ENCODE data around the gene ZNF445.

ZNF445 gene

GRCh38 chr3:44509393-44509921 is 32.0 kb upstream of the ZNF445 start:
- Histone ChIP-seq H3K9ac (ENCODE audit: low read depth, low read length, poor library complexity, severe bottlenecking) (peak overlapping the region; percentile 94), H4K20me1 (ENCODE audit: insufficient read depth, low read length, poor library complexity, severe bottlenecking) (peaks cover 22% of the 10 kb centered on the region), H3K9me2 (replicated peaks; ENCODE audit: low read depth, low read length) (no peaks in the 10 kb centered on the region), H3K4me2 (ENCODE audit: low read depth, low read length, poor library complexity, severe bottlenecking) (peak overlapping the region; percentile 91), H3K36me3 (ENCODE audit: insufficient read depth, low read length) (no peaks in the 10 kb centered on the region), H2AFZ (ENCODE audit: low read length) (no peak overlapping the region), H3K79me2 (ENCODE audit: insufficient read depth, low read length) (peaks cover 57% of the 10 kb centered on the region), H3F3A (ENCODE audit: low read depth) (no peaks in the 10 kb centered on the region), H3K4me3 (ENCODE audit: low read length, poor library complexity, severe bottlenecking) (peak overlapping the region; percentile 98), H3K27me3 (ENCODE audit: insufficient read depth, low read length, poor library complexity, severe bottlenecking) (no peaks in the 10 kb centered on the region), H3K9me3 (ENCODE audit: insufficient read depth, low read depth, low read length) (0 out of 2 replicates have a peak, but pooled peaks cover 4% of the 10 kb centered on the region), H3K4me1 (ENCODE audit: insufficient read depth, low read length, poor library complexity, severe bottlenecking) (peaks cover 36% of the 10 kb centered on the region)
- TF ChIP-seq, protein P1, sequence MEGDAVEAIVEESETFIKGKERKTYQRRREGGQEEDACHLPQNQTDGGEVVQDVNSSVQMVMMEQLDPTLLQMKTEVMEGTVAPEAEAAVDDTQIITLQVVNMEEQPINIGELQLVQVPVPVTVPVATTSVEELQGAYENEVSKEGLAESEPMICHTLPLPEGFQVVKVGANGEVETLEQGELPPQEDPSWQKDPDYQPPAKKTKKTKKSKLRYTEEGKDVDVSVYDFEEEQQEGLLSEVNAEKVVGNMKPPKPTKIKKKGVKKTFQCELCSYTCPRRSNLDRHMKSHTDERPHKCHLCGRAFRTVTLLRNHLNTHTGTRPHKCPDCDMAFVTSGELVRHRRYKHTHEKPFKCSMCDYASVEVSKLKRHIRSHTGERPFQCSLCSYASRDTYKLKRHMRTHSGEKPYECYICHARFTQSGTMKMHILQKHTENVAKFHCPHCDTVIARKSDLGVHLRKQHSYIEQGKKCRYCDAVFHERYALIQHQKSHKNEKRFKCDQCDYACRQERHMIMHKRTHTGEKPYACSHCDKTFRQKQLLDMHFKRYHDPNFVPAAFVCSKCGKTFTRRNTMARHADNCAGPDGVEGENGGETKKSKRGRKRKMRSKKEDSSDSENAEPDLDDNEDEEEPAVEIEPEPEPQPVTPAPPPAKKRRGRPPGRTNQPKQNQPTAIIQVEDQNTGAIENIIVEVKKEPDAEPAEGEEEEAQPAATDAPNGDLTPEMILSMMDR (conservative IDR thresholded peaks at IDR 0.05; ENCODE audit: low read length): no peak
- no peak for TF ChIP-seq EZH2phosphoT487 (IDR thresholded peaks at IDR 0.05; ENCODE audit: borderline replicate concordance)

DNA sequence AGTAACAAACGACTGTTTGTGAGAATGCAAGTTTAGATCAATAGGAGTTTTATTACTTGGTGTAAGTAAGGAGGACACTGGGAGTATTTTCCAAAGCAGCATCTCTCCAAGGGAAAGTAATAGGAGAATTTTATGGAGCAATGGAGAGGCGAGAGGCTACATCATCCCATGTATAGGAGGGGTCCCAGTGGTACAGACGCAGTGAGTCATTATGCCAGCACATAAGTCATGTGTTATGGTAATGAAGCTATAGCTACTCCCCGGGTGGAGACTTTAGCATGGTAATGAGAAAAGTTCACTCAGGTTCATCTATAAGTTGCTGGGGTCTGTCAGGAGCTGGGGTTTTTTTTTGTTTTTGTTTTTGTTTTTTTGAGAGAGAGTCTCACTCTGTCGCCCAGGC is 29.5 kb upstream of the ZNF445 start:
- H3K9me2 ChIP-seq (replicated peaks; ENCODE audit: low read depth, low read length): no peaks in the 10 kb centered on the region
- H3F3A ChIP-seq (ENCODE audit: low read depth): no peaks in the 10 kb centered on the region
- H3K9me3 ChIP-seq (ENCODE audit: insufficient read depth, low read depth, low read length): 0 out of 2 replicates have a peak, but pooled peaks cover 4% of the 10 kb centered on the region
- peaks cover 22% of the 10 kb centered on the region for H4K20me1 ChIP-seq (ENCODE audit: insufficient read depth, low read length, poor library complexity, severe bottlenecking)
- H2AFZ ChIP-seq (ENCODE audit: low read length): no peak overlapping the region
- no peaks in the 10 kb centered on the region for H3K27me3 ChIP-seq (ENCODE audit: insufficient read depth, low read length, poor library complexity, severe bottlenecking)
- H3K9ac ChIP-seq (ENCODE audit: low read depth, low read length, poor library complexity, severe bottlenecking): no peak overlapping the region
- peaks cover 31% of the 10 kb centered on the region for H3K4me1 ChIP-seq (ENCODE audit: insufficient read depth, low read length, poor library complexity, severe bottlenecking)
- peaks cover 77% of the 10 kb centered on the region for H3K79me2 ChIP-seq (ENCODE audit: insufficient read depth, low read length)
- H3K4me3 ChIP-seq (ENCODE audit: low read length, poor library complexity, severe bottlenecking): no peak overlapping the region
- H3K4me2 ChIP-seq (ENCODE audit: low read depth, low read length, poor library complexity, severe bottlenecking): peak overlapping the region; percentile 91
- TF ChIP-seq, protein P1 (conservative IDR thresholded peaks at IDR 0.05; ENCODE audit: low read length): no peak
- TF ChIP-seq EZH2phosphoT487 (IDR thresholded peaks at IDR 0.05; ENCODE audit: borderline replicate concordance): no peak
- peaks cover 7% of the 10 kb centered on the region; the same call in 1 of the 2 replicates for H3K36me3 ChIP-seq (ENCODE audit: insufficient read depth, low read length)

DNA sequence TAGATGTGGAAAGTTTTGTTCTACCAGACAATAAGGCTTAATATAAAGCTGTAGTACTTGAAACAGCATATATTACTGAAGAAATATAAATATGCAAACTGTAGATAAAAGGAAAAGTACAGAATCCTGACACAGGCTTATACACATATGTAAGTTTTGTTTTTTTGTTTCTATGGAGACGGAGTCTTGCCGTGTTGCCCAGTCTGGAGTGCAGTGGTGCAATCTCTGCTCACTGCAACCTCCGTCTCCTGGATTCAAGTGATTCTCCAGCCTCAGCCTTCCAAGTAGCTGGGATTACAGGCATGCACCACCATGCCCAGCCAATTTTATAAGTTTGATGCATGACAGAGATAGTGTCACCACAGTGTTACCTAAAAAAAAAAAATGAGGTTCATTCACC is 29.1 kb upstream of the ZNF445 start:
- Histone ChIP-seq H3K4me2 (ENCODE audit: low read depth, low read length, poor library complexity, severe bottlenecking) (peak overlapping the region; percentile 91), H4K20me1 (ENCODE audit: insufficient read depth, low read length, poor library complexity, severe bottlenecking) (peaks cover 22% of the 10 kb centered on the region), H3K9me2 (replicated peaks; ENCODE audit: low read depth, low read length) (no peaks in the 10 kb centered on the region), H2AFZ (ENCODE audit: low read length) (no peak overlapping the region), H3K79me2 (ENCODE audit: insufficient read depth, low read length) (peaks cover 81% of the 10 kb centered on the region), H3K36me3 (ENCODE audit: insufficient read depth, low read length) (peaks cover 11% of the 10 kb centered on the region; the same call in 1 of the 2 replicates), H3K9me3 (ENCODE audit: insufficient read depth, low read depth, low read length) (0 out of 2 replicates have a peak, but pooled peaks cover 4% of the 10 kb centered on the region), H3K4me3 (ENCODE audit: low read length, poor library complexity, severe bottlenecking) (no peak overlapping the region), H3K27me3 (ENCODE audit: insufficient read depth, low read length, poor library complexity, severe bottlenecking) (no peaks in the 10 kb centered on the region), H3K9ac (ENCODE audit: low read depth, low read length, poor library complexity, severe bottlenecking) (no peak overlapping the region), H3K4me1 (ENCODE audit: insufficient read depth, low read length, poor library complexity, severe bottlenecking) (peaks cover 31% of the 10 kb centered on the region), H3F3A (ENCODE audit: low read depth) (no peaks in the 10 kb centered on the region)
- no peak for TF ChIP-seq EZH2phosphoT487 (IDR thresholded peaks at IDR 0.05; ENCODE audit: borderline replicate concordance)
- TF ChIP-seq, protein P1 (conservative IDR thresholded peaks at IDR 0.05; ENCODE audit: low read length): no peak
